SK-MEL-5 (cell line): ENCODE results near the gene CAGE1. TPM values are rescaled to one million over a fixed set of nuclear protein-coding genes. Genes with fewer than 3 reads are reported as not detected.

ENCODE experiments used
- DNase-seq: peaks from one replicate; pipeline ENCODE4 v3.0.0-alpha.2; 2016; ENCODE audit warnings: low read depth, low spot score
- in situ Hi-C: cut with HindIII; loops from 2 replicates; pipeline ENCODE4 v1.10.0; 2016; ENCODE audit warnings: low sequenced_read_pairs, high pct_unique_total_duplicates, low pct_unique_long_range_greater_than_20kb
- total RNA-seq: library from RNA; depleted of rRNA; stranded (reverse); fragments of >200 nt; shearing (Covaris generic); gene quantifications from 2 replicates; pipeline ENCODE4 v1.2.3, GENCODE V29; 2014; rRNA removed

The CAGE1 gene
- total RNA-seq, 1 experiment from 2014 or later: 0.13 TPM

DNA sequence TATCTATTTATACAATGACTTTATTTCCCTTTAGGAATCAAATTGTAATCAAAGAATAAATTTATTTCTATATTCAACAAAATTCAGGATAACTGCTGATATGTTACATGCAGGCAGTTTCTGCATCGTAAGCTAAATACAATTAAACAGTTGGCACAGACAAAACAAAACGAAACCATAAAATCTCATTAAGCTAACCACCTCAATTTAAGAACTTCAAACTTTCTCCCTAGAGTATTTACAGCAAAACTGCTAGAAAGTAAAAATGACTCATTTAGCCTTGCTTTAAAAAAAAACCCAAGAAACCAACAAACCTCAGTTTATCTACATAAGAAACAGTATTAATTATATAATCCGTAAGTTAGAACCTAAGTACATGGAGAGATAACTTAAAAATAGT, 93.6 kb downstream of the CAGE1 start:
- no peak for DNase-seq

DNA sequence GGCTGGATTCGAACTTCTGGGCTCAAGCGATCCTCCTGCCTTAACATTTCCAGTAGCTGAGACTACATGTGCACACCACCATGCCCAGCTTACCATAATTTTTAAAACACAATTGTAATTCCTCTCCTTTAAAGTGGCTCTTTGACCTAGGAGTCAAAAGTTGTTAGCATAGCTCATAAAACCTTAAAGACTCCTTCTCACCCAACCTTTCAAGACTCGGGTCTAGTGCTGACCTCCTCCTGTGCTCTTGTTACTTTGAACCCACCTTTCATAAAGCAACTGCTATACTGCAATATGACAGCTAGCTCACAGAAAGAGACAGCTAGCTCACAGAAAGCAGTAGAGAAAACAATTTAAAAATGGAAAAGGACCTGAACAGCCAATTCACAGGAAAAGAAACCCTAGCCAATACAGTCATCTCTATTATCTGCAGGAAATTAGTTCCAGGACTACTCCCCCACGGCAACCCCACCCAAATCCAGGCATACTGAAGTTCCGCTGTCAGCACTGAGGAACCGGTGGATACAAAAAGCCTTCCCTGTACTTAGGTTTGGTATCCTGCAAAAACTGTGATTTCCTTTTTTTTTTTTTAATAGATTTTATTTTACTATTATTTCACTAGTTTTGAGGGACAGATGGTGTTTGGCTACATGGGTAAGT, 96.8 kb downstream of the CAGE1 start:
- in situ Hi-C loops: loop anchor here (25.0 kb wide), 1 partner anchor 320 kb away; no protein-coding TSS in a partner anchor
- DNase-seq: no peak

More for the DNA sequence above, 93.6 kb downstream of the CAGE1 start:
- in situ Hi-C loops: loop anchor here (25.0 kb wide), 1 partner anchor 316 kb away; no protein-coding TSS in a partner anchor

DNA sequence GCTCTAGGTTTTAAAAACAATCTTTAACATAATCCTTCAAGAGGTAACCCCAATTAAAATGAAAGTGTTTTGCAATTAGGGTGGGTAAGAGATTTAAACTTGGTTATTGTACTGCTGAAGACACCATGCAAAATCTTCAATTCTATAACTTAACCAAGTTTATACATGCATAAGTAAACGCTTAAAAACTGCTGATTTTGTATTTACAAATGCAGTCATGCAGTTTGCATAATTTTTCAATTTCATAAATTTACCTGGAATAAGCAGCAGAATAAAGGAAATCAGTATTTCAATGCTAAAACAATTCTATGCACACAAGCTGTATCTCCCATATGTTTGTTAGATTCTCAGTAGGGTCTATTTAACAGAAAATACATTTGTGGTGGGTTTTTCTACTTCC, 99.5 kb downstream of the CAGE1 start:
- in situ Hi-C loops: loop anchor here (25.0 kb wide), 1 partner anchor 322 kb away; no protein-coding TSS in a partner anchor
- no peak for DNase-seq

DNA sequence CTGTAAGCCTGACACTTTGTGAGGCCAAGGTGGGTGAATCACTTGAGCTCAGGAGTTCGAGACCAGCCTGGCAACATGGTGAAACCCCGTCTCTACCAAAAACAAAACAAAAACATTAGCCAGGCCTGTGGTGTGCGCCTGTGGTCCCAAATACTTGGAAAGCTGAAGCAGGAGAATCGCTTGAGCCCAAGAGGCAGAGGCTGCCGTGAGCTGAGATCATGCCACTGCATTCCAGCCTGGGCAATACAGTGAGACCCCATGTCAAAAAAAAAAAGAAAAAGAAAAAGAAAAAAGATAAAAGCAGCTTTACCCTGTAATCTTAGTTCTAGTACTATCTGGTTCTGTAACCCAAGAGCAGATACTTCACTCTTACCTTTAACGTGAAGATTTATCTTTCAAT, 104.1 kb downstream of the CAGE1 start:
- in situ Hi-C loops: loop anchor here (25.0 kb wide), 1 partner anchor 327 kb away; no protein-coding TSS in a partner anchor
- DNase-seq: no peak

DNA sequence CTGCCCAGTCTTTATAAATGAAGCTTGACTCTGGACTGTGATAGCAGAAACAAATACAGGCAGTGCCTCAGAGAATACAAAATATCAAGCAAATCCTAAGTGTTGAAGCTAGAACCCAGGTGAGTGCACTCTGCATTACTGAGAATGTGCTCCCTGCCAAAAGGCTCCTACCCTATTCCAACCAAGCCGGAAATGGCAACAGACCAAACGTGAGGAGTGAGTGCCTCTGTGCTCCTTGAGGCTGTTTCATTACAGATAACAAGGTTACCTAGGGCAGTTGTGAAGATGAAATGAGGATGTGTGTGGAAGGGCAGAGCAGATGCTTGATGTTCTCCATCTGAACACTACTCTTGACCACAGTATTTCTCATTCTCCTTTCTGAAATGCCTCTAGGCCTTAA, 105.9 kb downstream of the CAGE1 start:
- DNase-seq: no peak
- in situ Hi-C loops: loop anchor here (25.0 kb wide), 1 partner anchor 329 kb away; no protein-coding TSS in a partner anchor

DNA sequence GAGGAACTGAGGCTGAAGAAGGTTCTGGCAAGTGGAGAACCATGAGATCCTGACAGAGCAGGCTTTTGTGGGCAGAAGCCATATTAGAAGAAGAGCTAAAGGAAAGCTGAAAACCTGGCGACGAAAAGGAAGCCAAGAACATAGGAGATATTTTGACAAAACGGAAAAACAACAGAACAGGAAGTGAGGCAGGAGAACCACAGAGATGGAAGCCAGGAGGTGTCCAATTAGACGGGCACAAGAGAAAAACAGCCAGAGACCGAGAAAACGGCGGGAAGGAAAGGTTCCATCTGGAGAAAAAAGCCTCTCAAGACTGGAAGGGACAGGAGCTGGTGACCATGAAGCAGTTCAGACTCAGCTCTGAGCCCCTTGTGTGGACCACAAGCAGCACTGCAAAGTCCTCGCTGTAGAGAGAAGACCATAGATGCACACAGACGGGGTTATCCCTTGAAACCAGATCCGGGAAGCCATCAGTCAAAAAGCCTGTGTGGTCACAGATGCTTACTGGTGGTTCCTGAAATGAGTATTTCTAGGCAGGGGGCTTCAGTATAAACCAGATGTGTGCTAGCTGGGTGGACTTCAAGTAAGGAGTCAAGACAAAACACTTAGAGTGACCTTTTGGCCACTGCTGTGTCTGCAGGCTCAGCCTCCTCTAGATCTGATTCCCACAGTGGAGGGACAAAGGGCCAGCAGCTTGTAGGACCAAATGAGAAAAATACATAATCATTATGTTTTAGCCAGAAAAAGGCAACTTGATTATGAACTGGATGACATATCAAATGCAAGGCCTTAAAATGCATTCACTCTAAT, 107.2 kb downstream of the CAGE1 start:
- in situ Hi-C loops: loop anchor here (25.0 kb wide), 1 partner anchor 330 kb away; no protein-coding TSS in a partner anchor
- no peak for DNase-seq

Other genes starting within 250 kb of the CAGE1 start
- gene SSR1, start 76.5 kb downstream of the CAGE1 start, total RNA-seq: 231 and 238 TPM in 2 replicates
- 32.8 and 38.4 TPM in 2 replicates for gene RIOK1, start 66 bp upstream of the CAGE1 start, total RNA-seq
- 2.0 and 2.2 TPM in 2 replicates for gene DSP, start 151.9 kb upstream of the CAGE1 start, total RNA-seq
- 15.8 and 16.7 TPM in 2 replicates for gene SNRNP48, start 200.5 kb upstream of the CAGE1 start, total RNA-seq